Measurements from ENCODE around the gene SULT1C3.

SULT1C3 gene

GRCh38 chr2:108222261-108222660 is 17.5 kb upstream of the SULT1C3 start:
- no peak overlapping the region for H3K4me2 ChIP-seq (ENCODE audit: low read length)
- H3K4me1 ChIP-seq (ENCODE audit: control insufficient read depth, insufficient read depth, low read length), result no peaks in the 10 kb centered on the region
- H3K27me3 ChIP-seq (ENCODE audit: control insufficient read depth, insufficient read depth, low read length), result no peaks in the 10 kb centered on the region
- no peak overlapping the region for H3K4me3 ChIP-seq (ENCODE audit: low read length)
- no peaks in the 10 kb centered on the region for H3K36me3 ChIP-seq (ENCODE audit: insufficient read depth, low read length)
- H3K9ac ChIP-seq (ENCODE audit: low read depth, low read length), result no peak overlapping the region
- H3K9me3 ChIP-seq (replicated peaks; ENCODE audit: low read length), result peaks cover 3% of the 10 kb centered on the region

GRCh38 chr2:108223573-108223972 is 16.2 kb upstream of the SULT1C3 start:
- no peak overlapping the region for H3K4me3 ChIP-seq (ENCODE audit: low read length)
- H3K27me3 ChIP-seq (ENCODE audit: control insufficient read depth, insufficient read depth, low read length), result peaks cover 3% of the 10 kb centered on the region
- H3K36me3 ChIP-seq (ENCODE audit: insufficient read depth, low read length), result no peaks in the 10 kb centered on the region
- H3K4me2 ChIP-seq (ENCODE audit: low read length), result no peak overlapping the region
- H3K4me1 ChIP-seq (ENCODE audit: control insufficient read depth, insufficient read depth, low read length), result no peaks in the 10 kb centered on the region
- H3K9me3 ChIP-seq (replicated peaks; ENCODE audit: low read length), result peaks cover 3% of the 10 kb centered on the region
- no peak overlapping the region for H3K9ac ChIP-seq (ENCODE audit: low read depth, low read length)

DNA sequence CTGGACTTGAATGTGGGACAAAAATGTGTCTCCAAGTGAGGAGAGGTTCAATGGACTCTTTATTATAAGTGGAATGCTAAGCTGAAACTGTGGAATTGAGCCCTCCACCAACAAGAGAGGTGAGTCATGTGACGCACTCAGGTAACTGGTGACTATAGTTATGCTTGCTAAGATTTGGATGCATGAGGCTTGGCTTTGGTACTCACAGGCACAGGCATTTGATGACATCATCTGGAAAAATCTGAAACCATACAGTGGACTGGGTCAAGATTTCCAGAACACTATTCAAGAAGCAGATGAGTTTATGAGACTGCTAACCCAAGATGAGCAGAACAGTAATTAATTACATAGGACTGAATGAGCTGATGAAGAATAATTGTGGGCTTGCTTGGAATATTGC is 15.7 kb upstream of the SULT1C3 start:
- Histone ChIP-seq H3K9ac (ENCODE audit: low read depth, low read length) (no peak overlapping the region), H3K4me1 (ENCODE audit: control insufficient read depth, insufficient read depth, low read length) (no peaks in the 10 kb centered on the region), H3K4me2 (ENCODE audit: low read length) (no peak overlapping the region), H3K4me3 (ENCODE audit: low read length) (no peak overlapping the region), H3K36me3 (ENCODE audit: insufficient read depth, low read length) (no peaks in the 10 kb centered on the region), H3K9me3 (replicated peaks; ENCODE audit: low read length) (peaks cover 3% of the 10 kb centered on the region), H3K27me3 (ENCODE audit: control insufficient read depth, insufficient read depth, low read length) (peaks cover 3% of the 10 kb centered on the region)

GRCh38 chr2:108226564-108226963 is 13.2 kb upstream of the SULT1C3 start:
- H3K9ac ChIP-seq (ENCODE audit: low read depth, low read length), result no peak overlapping the region
- no peak overlapping the region for H3K4me3 ChIP-seq (ENCODE audit: low read length)
- H3K4me2 ChIP-seq (ENCODE audit: low read length), result no peak overlapping the region
- peaks cover 3% of the 10 kb centered on the region for H3K9me3 ChIP-seq (replicated peaks; ENCODE audit: low read length)
- H3K27me3 ChIP-seq (ENCODE audit: control insufficient read depth, insufficient read depth, low read length), result peaks cover 5% of the 10 kb centered on the region
- H3K4me1 ChIP-seq (ENCODE audit: control insufficient read depth, insufficient read depth, low read length), result no peaks in the 10 kb centered on the region
- H3K36me3 ChIP-seq (ENCODE audit: insufficient read depth, low read length), result no peaks in the 10 kb centered on the region

DNA sequence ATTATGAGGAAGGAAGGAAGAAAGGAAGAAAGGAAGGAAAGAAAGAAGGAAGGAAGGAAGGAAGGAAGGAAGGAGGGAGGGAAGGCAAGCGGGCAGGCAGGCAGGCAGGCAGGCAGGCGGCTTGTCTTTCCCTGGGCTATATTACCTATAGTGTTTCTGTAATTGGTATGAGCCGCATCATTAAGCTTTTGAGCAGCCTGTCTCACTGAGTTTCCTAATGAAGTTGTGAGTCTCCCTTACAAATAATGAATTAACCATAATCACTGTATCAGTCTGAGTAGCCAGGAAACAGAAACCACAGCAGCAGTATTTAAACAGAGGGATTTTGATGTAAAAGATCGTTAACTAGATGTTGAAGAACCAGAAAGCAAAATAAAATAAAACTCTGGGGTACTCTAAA is 11.8 kb upstream of the SULT1C3 start:
- Histone ChIP-seq H3K9ac (ENCODE audit: low read depth, low read length) (no peak overlapping the region), H3K9me3 (replicated peaks; ENCODE audit: low read length) (peaks cover 3% of the 10 kb centered on the region), H3K4me1 (ENCODE audit: control insufficient read depth, insufficient read depth, low read length) (no peaks in the 10 kb centered on the region), H3K4me3 (ENCODE audit: low read length) (no peak overlapping the region), H3K4me2 (ENCODE audit: low read length) (no peak overlapping the region), H3K27me3 (ENCODE audit: control insufficient read depth, insufficient read depth, low read length) (peaks cover 8% of the 10 kb centered on the region), H3K36me3 (ENCODE audit: insufficient read depth, low read length) (no peaks in the 10 kb centered on the region)

DNA sequence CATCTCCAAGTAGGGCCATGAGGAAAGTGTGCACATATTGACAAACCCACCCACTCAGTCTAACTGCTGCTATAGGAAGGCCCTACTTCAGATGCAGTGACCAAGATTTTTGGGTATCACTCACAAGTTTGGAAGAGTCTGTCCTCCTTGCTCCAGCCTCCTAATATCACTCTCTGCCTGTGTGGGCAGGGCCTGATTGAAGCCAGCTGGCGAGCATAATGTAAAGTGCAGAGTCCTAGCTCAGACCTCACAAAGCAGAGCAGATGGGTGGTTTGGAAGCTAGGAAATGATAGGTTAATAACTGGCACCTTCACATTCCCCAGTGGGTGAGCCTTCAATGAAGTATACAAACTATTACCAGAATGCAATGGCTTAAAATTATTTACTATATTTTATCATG is 11.2 kb upstream of the SULT1C3 start:
- H3K4me2 ChIP-seq (ENCODE audit: low read length), result no peak overlapping the region
- H3K9ac ChIP-seq (ENCODE audit: low read depth, low read length), result no peak overlapping the region
- peaks cover 3% of the 10 kb centered on the region for H3K9me3 ChIP-seq (replicated peaks; ENCODE audit: low read length)
- no peak overlapping the region for H3K4me3 ChIP-seq (ENCODE audit: low read length)
- H3K4me1 ChIP-seq (ENCODE audit: control insufficient read depth, insufficient read depth, low read length), result no peaks in the 10 kb centered on the region
- peaks cover 13% of the 10 kb centered on the region for H3K27me3 ChIP-seq (ENCODE audit: control insufficient read depth, insufficient read depth, low read length)
- no peaks in the 10 kb centered on the region for H3K36me3 ChIP-seq (ENCODE audit: insufficient read depth, low read length)

DNA sequence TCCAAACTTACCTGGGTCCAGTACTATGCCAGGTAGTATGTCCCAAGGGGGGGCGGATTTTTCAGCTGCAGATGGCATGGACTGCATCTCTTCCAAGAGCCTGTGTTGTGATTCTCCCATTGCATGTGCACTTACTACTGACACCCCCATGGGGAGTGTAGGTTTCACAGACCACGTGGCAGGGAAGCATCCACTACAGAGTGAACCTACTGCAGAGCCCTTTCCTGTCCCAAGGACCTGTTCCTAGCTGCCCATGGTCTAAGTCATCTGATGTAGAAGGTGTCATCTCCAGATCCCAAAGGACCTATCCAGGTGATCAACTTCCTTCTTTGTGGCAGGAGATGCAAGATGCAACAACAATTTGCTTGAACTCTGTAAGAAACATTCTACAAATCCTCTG is 9.9 kb upstream of the SULT1C3 start:
- H3K27me3 ChIP-seq (ENCODE audit: control insufficient read depth, insufficient read depth, low read length), result peaks cover 14% of the 10 kb centered on the region
- no peak overlapping the region for H3K4me3 ChIP-seq (ENCODE audit: low read length)
- H3K36me3 ChIP-seq (ENCODE audit: insufficient read depth, low read length), result no peaks in the 10 kb centered on the region
- no peaks in the 10 kb centered on the region for H3K9me3 ChIP-seq (replicated peaks; ENCODE audit: low read length)
- H3K4me2 ChIP-seq (ENCODE audit: low read length), result no peak overlapping the region
- H3K9ac ChIP-seq (ENCODE audit: low read depth, low read length), result no peak overlapping the region
- H3K4me1 ChIP-seq (ENCODE audit: control insufficient read depth, insufficient read depth, low read length), result no peaks in the 10 kb centered on the region

- H3K9ac ChIP-seq (ENCODE audit: low read depth, low read length), result no peak overlapping the region
- H3K27me3 ChIP-seq (ENCODE audit: control insufficient read depth, insufficient read depth, low read length), result peaks cover 14% of the 10 kb centered on the region
- no peak overlapping the region for H3K4me3 ChIP-seq (ENCODE audit: low read length)
- no peaks in the 10 kb centered on the region for H3K36me3 ChIP-seq (ENCODE audit: insufficient read depth, low read length)
- no peak overlapping the region for H3K4me2 ChIP-seq (ENCODE audit: low read length)
- no peaks in the 10 kb centered on the region for H3K9me3 ChIP-seq (replicated peaks; ENCODE audit: low read length)
- H3K4me1 ChIP-seq (ENCODE audit: control insufficient read depth, insufficient read depth, low read length), result no peaks in the 10 kb centered on the region
Measured at GRCh38 chr2:108235577-108235976, 4.2 kb upstream of the SULT1C3 start.

DNA sequence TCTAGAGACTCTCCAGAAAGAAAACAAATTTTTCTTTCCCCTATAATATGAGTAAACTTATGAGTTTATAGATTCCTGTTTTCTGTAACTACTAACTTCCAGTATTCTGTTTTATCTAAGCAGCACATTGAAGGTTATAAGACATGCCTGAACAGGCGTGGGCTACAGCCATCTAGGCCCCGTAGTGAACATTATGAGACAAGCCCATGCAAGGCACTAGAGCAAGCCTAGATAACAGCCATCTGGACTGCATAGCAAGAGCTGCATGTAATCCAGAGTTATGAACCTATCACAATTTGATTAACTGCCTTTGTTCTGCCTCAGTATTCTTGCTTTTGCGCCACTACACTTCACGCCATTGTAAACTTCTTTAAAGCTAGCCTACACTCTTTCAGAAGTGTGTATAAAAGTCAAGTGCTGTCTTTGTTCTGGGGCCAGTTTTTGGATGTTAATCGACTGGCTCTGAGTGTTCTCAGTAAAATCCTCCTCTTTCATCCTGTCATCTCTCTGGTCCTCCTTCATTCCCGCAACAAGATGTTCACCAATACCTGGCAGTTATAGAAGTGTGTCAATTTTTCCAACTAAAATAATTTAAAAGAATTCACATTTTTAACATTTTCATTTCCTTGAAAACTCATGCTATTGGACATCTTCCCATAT is 3.0 kb upstream of the SULT1C3 start:
- Histone ChIP-seq H3K36me3 (ENCODE audit: insufficient read depth, low read length) (no peaks in the 10 kb centered on the region), H3K4me3 (ENCODE audit: low read length) (no peak overlapping the region), H3K27me3 (ENCODE audit: control insufficient read depth, insufficient read depth, low read length) (peaks cover 12% of the 10 kb centered on the region), H3K9ac (ENCODE audit: low read depth, low read length) (no peak overlapping the region), H3K9me3 (replicated peaks; ENCODE audit: low read length) (no peaks in the 10 kb centered on the region), H3K4me1 (ENCODE audit: control insufficient read depth, insufficient read depth, low read length) (no peaks in the 10 kb centered on the region), H3K4me2 (ENCODE audit: low read length) (no peak overlapping the region)

GRCh38 chr2:108240966-108241365 is 1.2 kb downstream of the SULT1C3 start:
- peaks cover 3% of the 10 kb centered on the region for H3K27me3 ChIP-seq (ENCODE audit: control insufficient read depth, insufficient read depth, low read length)
- no peak overlapping the region for H3K4me2 ChIP-seq (ENCODE audit: low read length)
- no peak overlapping the region for H3K4me3 ChIP-seq (ENCODE audit: low read length)
- no peaks in the 10 kb centered on the region for H3K36me3 ChIP-seq (ENCODE audit: insufficient read depth, low read length)
- H3K9me3 ChIP-seq (replicated peaks; ENCODE audit: low read length), result no peaks in the 10 kb centered on the region
- H3K4me1 ChIP-seq (ENCODE audit: control insufficient read depth, insufficient read depth, low read length), result no peaks in the 10 kb centered on the region
- no peak overlapping the region for H3K9ac ChIP-seq (ENCODE audit: low read depth, low read length)

GRCh38 chr2:108243566-108243965 is 3.8 kb downstream of the SULT1C3 start:
- no peak overlapping the region for H3K4me2 ChIP-seq (ENCODE audit: low read length)
- no peak overlapping the region for H3K4me3 ChIP-seq (ENCODE audit: low read length)
- H3K9ac ChIP-seq (ENCODE audit: low read depth, low read length), result no peak overlapping the region
- H3K27me3 ChIP-seq (ENCODE audit: control insufficient read depth, insufficient read depth, low read length), result no peaks in the 10 kb centered on the region
- H3K36me3 ChIP-seq (ENCODE audit: insufficient read depth, low read length), result no peaks in the 10 kb centered on the region
- no peaks in the 10 kb centered on the region for H3K9me3 ChIP-seq (replicated peaks; ENCODE audit: low read length)
- no peaks in the 10 kb centered on the region for H3K4me1 ChIP-seq (ENCODE audit: control insufficient read depth, insufficient read depth, low read length)

GRCh38 chr2:108244667-108245414 is 5.1 kb downstream of the SULT1C3 start:
- Histone ChIP-seq H3K9me3 (replicated peaks; ENCODE audit: low read length) (no peaks in the 10 kb centered on the region), H3K27me3 (ENCODE audit: control insufficient read depth, insufficient read depth, low read length) (no peaks in the 10 kb centered on the region), H3K4me2 (ENCODE audit: low read length) (no peak overlapping the region), H3K36me3 (ENCODE audit: insufficient read depth, low read length) (no peaks in the 10 kb centered on the region), H3K9ac (ENCODE audit: low read depth, low read length) (no peak overlapping the region), H3K4me1 (ENCODE audit: control insufficient read depth, insufficient read depth, low read length) (no peaks in the 10 kb centered on the region), H3K4me3 (ENCODE audit: low read length) (no peak overlapping the region)

All from skeletal muscle satellite cell (primary cell).